Esophagus muscularis mucosa (tissue), 4 donors: ENCODE measurements around the gene SHANK3. TPM values are rescaled to one million over a fixed set of nuclear protein-coding genes. Genes with fewer than 3 reads are reported as not detected.

ENCODE experiments used
- DNase-seq: peaks from one replicate; pipeline ENCODE4 v3.0.0-alpha.2; 2017; ENCODE audit errors: extremely low spot score
- H3K27ac ChIP-seq, 4 donors: fragments of 200-600 bp; sonication (generic); replicated peaks in 1 of 4; 1 replicate in 3 of 4; 2 replicates in 1 of 4; pipeline ENCODE4 v1.5.1; 2016 to 2019; ENCODE audit warnings: mild to moderate bottlenecking in 1 of 4
- H3K27me3 ChIP-seq, 4 donors: fragments of 200-600 bp; sonication (generic); one replicate each; pipeline versions ENCODE4 v1.5.1 to v1.6.0; 2016 to 2019
- H3K36me3 ChIP-seq, 4 donors: fragments of 200-600 bp; sonication (generic); one replicate each; pipeline ENCODE4 v1.5.1; 2016 to 2019
- H3K4me1 ChIP-seq, 4 donors: fragments of 200-600 bp; sonication (generic); one replicate each; pipeline ENCODE4 v1.5.1; 2016 to 2019
- H3K4me3 ChIP-seq, 4 donors: fragments of 200-600 bp; sonication (generic); 1 replicate in 2 of 4; 2 replicates in 2 of 4; pipeline ENCODE4 v1.5.1; 2016 to 2019; ENCODE audit warnings: mild to moderate bottlenecking in 4 of 4, moderate library complexity in 1 of 4
- H3K9me3 ChIP-seq, 4 donors: fragments of 200-600 bp; sonication (generic); 1 replicate in 3 of 4; 2 replicates in 1 of 4; pipeline ENCODE4 v1.5.1; 2016 to 2019
- EP300 ChIP-seq: sonication (generic); formaldehyde crosslinking; IDR thresholded peaks from one replicate; pipeline ENCODE4 v1.6.1; 2017; ENCODE audit warnings: antibody characterized with exemption
- POLR2A ChIP-seq: fragments of 450-650 bp; IDR thresholded peaks from one replicate; pipeline ENCODE4 v1.6.1; 2017; ENCODE audit warnings: antibody characterized with exemption, moderate library complexity, mild to moderate bottlenecking, low read depth
- POLR2AphosphoS5 ChIP-seq, 2 donors: sonication (generic); formaldehyde crosslinking; IDR thresholded peaks; one replicate each; pipeline ENCODE4 v1.6.1; 2017; ENCODE audit warnings: antibody characterized with exemption in 2 of 2
- WGBS: methylation state at CpG from one replicate; pipeline ENCODE4 v1.1.5; 2018; 5-methylcytosine and 5-hydroxymethylcytosine counted together
- intact Hi-C: fragments of 100-400 bp; cut with DNase I; formaldehyde crosslinking; loops from one replicate; pipeline ENCODE4 v1.15.1; 2023
- total RNA-seq, 4 donors: library from RNA; depleted of rRNA; stranded (reverse); fragments of >200 nt; gene quantifications; one replicate each; pipeline versions ENCODE4 v1.1.0 to v1.2.1, GENCODE V29; 2016
- TF ChIP-seq, protein P1 (sequence below), 3 experiments: fragments of 200-600 bp in 2 of 3; fragments of 450-650 bp in 1 of 3; sonication (generic) in 2 of 3; IDR thresholded peaks; one replicate each; pipeline ENCODE4 v1.5.1; 2017 to 2019; ENCODE audit warnings: antibody characterized with exemption in 3 of 3, mild to moderate bottlenecking in 2 of 3, moderate library complexity in 1 of 3

The SHANK3 gene
- total RNA-seq, 4 donors from 2014 or later = 7.0 to 21.1 (median 16.0) TPM

DNA sequence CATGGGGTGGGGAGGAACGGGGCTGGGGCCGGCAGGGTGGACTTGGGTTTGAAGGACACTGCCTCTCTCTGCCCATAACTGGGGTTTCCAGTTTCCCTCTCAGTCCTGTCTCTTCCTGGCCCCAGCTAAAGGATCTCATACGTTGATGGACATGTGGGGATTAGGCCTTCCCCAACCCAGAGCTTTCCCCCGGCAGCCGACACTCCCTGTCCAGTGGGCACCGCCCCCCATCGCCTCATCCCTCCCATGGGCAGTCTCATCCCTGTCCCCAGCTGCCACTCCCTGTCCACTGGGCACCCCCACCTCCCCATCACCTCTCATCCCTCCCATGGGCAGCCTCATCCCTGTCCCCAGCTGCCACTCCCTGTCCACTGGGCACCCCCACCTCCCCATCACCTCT, 43.2 kb downstream of the SHANK3 start:
- Histone ChIP-seq H3K27ac (no peak overlapping the region), H3K4me3 (no peak overlapping the region), H3K36me3 (peaks cover 0 to 65% (median 23%) of the 10 kb centered on the region in 4 donors), H3K4me1 (peaks cover 19 to 39% (median 29%) of the 10 kb centered on the region in 4 donors), H3K27me3 (peaks cover 0 to 26% (median under 1%) of the 10 kb centered on the region in 4 donors), H3K9me3 (no peaks in the 10 kb centered on the region)
- DNase-seq = no peak
- intact Hi-C loops = no loop called here
- 87% methylated on average over 5 of the region's 7 CpGs for WGBS
- no peak for TF ChIP-seq POLR2AphosphoS5 (IDR thresholded peaks at IDR 0.05)
- TF ChIP-seq, protein P1, sequence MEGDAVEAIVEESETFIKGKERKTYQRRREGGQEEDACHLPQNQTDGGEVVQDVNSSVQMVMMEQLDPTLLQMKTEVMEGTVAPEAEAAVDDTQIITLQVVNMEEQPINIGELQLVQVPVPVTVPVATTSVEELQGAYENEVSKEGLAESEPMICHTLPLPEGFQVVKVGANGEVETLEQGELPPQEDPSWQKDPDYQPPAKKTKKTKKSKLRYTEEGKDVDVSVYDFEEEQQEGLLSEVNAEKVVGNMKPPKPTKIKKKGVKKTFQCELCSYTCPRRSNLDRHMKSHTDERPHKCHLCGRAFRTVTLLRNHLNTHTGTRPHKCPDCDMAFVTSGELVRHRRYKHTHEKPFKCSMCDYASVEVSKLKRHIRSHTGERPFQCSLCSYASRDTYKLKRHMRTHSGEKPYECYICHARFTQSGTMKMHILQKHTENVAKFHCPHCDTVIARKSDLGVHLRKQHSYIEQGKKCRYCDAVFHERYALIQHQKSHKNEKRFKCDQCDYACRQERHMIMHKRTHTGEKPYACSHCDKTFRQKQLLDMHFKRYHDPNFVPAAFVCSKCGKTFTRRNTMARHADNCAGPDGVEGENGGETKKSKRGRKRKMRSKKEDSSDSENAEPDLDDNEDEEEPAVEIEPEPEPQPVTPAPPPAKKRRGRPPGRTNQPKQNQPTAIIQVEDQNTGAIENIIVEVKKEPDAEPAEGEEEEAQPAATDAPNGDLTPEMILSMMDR (IDR thresholded peaks at IDR 0.05) = no peak
- no peak for TF ChIP-seq EP300
- TF ChIP-seq POLR2A = no peak

DNA sequence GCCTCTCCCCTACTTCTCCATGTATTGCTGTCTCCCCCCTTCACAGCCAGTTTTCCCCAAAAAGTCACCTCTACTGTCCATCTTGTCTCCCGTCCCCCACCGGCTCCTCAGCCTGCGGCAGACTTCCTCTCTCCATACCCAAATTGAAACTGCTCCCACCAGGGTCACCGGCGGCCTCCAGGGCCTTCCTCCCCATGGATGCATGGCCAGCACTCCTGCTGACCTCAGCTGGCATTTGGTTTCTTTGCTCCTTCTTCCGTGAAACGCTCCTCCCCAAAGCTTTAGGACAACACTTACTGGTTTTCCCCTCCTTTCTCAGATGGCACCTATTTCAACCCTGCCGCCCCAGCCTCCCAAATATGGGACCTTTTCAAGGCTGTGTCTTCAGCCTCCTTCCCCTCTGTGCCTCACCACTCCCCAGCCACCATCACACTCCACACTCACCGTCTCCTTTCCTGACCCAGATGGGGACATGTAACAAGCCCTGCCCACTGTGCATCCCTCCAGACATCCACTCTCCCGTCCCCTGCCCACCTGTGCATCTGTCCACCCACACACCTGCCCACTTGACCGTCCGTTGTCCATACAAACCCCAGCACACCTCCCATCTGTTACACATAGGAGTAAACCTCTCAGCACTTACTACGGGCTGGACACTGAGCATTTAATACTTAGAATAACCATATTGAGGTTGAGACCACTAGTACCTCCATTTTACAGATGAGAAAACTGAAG, 43.8 kb downstream of the SHANK3 start:
- TF ChIP-seq POLR2AphosphoS5 (IDR thresholded peaks at IDR 0.05) = no peak
- TF ChIP-seq, protein P1 (IDR thresholded peaks at IDR 0.05) = no peak
- no peak for TF ChIP-seq EP300
- no peak for TF ChIP-seq POLR2A
- intact Hi-C loops = no loop called here
- no peak overlapping the region for H3K27ac ChIP-seq
- DNase-seq = no peak
- H3K27me3 ChIP-seq = peaks cover 0 to 33% (median 4%) of the 10 kb centered on the region in 4 donors
- H3K4me1 ChIP-seq = peaks cover 22 to 45% (median 30%) of the 10 kb centered on the region in 4 donors
- H3K36me3 ChIP-seq = peaks cover 0 to 65% (median 25%) of the 10 kb centered on the region in 4 donors
- H3K9me3 ChIP-seq = no peaks in the 10 kb centered on the region
- 91% methylated on average over 13 of the region's 13 CpGs for WGBS
- H3K4me3 ChIP-seq = no peak overlapping the region

DNA sequence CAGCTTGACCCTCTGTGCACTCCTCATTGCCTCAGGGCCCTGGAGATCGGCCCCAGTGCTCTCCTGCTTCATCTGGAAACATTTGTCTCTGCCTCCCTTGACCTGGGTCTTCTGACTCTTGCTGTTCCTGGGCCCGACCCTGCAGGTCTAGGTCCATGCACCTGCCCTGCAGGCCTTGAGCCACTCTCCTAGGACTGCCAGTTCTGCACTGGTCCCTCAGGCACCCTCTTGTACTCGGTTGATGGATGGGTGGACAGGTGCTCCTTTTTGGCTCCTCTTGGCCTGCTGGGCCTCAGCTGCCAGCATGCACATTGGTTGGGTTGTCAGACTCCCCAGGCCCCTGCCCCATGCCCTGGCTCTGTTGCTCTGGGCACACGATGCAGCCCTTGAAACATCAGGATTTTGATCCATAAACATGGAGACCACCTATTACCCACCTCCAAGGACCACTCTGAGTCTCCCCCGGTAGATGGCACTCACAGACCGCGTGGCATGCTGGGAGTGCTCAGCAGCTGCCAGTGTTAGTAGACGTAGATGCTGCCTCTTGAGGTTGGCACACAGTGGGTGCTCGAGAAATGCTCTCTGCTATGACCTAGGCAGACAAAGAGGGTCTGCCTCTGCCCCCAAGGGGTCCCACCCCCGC, 45.2 kb downstream of the SHANK3 start:
- no peak overlapping the region for H3K4me3 ChIP-seq
- TF ChIP-seq, protein P1 (IDR thresholded peaks at IDR 0.05) = no peak
- no peak for TF ChIP-seq EP300
- TF ChIP-seq POLR2AphosphoS5 (IDR thresholded peaks at IDR 0.05) = no peak
- no peak for TF ChIP-seq POLR2A
- 82% methylated on average over 4 of the region's 10 CpGs for WGBS
- peaks cover 26 to 40% (median 28%) of the 10 kb centered on the region in 4 donors for H3K4me1 ChIP-seq
- H3K36me3 ChIP-seq = peaks cover 0 to 74% (median 33%) of the 10 kb centered on the region in 4 donors
- H3K9me3 ChIP-seq = no peaks in the 10 kb centered on the region
- H3K27me3 ChIP-seq = peaks cover 0 to 47% (median 4%) of the 10 kb centered on the region in 4 donors
- no peak for DNase-seq
- H3K27ac ChIP-seq = no peak overlapping the region
- intact Hi-C loops = no loop called here

DNA sequence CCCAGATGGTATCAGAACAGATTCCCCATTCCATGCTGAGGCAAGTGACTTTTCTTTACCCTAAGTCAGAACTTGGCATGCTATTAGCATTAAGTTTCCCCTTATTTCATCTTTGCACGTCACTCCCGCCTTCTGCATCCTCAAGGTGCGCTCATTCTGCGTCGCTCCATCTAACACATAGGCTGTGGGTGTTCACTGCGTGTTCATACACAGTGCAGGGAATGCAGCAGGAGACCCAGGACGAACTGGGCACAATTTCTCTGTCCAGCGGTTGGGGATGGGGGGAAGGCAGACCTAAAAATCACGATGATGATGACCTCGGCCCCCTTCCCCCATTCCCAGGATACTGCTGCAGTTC, 45.7 kb downstream of the SHANK3 start:
- TF ChIP-seq, protein P1 (IDR thresholded peaks at IDR 0.05) = no peak
- TF ChIP-seq POLR2A (no peak), POLR2AphosphoS5 (IDR thresholded peaks at IDR 0.05) (no peak), EP300 (no peak)

More for the DNA sequence above, 45.7 kb downstream of the SHANK3 start:
- intact Hi-C loops = no loop called here
- peaks cover 0 to 79% (median 36%) of the 10 kb centered on the region in 4 donors for H3K36me3 ChIP-seq
- H3K9me3 ChIP-seq = no peaks in the 10 kb centered on the region
- H3K27me3 ChIP-seq = peaks cover 0 to 50% (median 4%) of the 10 kb centered on the region in 4 donors
- no peak for DNase-seq
- 97% methylated on average over 10 of the region's 10 CpGs for WGBS
- H3K4me1 ChIP-seq = peaks cover 22 to 36% (median 25%) of the 10 kb centered on the region in 4 donors
- no peak overlapping the region for H3K27ac ChIP-seq
- H3K4me3 ChIP-seq = no peak overlapping the region
